Measurements from ENCODE around the gene ZFP92.

- TF ChIP-seq MYC (IDR thresholded peaks at IDR 0.05; ENCODE audit: low read depth, low read length) (no peak), POLR2AphosphoS5 (IDR thresholded peaks at IDR 0.05; ENCODE audit: insufficient read depth, low read depth, low read length) (no peak), CTCF (IDR thresholded peaks at IDR 0.05; ENCODE audit: extremely low read depth in 1 of 2, insufficient read depth in 1 of 2, low read depth in 1 of 2, low read length in 2 of 2) (no peak), EZH2 (IDR thresholded peaks at IDR 0.05; ENCODE audit: borderline replicate concordance, low read depth, low read length, severe bottlenecking) (no peak), POLR2A (IDR thresholded peaks at IDR 0.05; ENCODE audit: low read depth, low read length) (no peak), GATA2 (IDR thresholded peaks at IDR 0.05; ENCODE audit: insufficient read depth, insufficient read length, low read depth, low read length) (no peak), FOS (IDR thresholded peaks at IDR 0.05; ENCODE audit: borderline replicate concordance, insufficient read depth, low read length) (no peak)
These were observed 31.8 kb upstream of the ZFP92 start for GRCh38 chrX:153379508-153379907.

All from endothelial cell of umbilical vein (primary cell).